HG03575 (cell line): Measurements from ENCODE around the gene NELFCD.
"Not testable (repeated sequence)": the region's sequence is repeated elsewhere in the genome, so short reads cannot be mapped to it uniquely, and the experiment has no call there.

ENCODE experiments used
- ATAC-seq: cut with Tn5 transposase; IDR thresholded peaks from one replicate; pipeline ENCODE4 v1.9.1; 2021; ENCODE audit not compliant: unreplicated experiment, insufficient number of reproducible peaks, low FRiP score; ENCODE audit errors: extremely low read depth

Gene NELFCD

GRCh38 chr20:59004763-59005522, 23.9 kb downstream of the NELFCD start:
- ATAC-seq: peak; percentile 32

- no peak for ATAC-seq
Observed at GRCh38 chr20:59005523-59006166, 24.6 kb downstream of the NELFCD start.

DNA sequence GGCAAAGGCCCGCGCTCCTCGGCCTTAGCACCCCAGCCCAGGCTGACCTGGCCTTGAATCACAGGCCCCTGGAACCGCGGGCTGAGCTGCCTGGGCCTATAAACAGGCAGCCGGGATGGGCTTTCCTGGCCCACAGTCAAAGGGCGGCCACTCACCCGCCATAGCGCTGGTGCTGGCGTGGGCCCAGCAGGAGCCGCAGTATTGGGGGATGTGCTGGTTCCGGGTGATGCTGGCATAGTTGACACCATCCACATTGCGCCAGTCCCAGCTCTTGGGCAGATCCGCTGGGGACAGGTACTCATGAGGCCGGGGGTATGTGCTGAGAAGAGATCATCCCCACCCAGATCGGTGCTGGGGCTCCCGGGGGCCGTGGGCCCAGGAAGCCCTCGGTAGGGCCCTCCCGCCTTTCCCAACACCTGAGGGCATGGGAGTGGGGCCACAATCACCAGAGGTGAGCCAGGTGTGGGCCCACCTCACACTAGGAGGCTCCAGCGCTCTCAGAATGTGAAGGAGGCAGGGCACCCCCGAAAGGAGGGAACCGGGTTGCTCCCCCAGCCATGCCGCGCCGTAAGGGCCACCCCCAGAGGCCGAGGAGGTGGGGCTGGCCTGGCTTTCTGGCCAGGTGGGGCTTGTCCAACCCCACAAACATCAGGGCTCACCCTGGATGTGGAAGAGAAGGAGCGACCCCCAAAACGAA, 25.3 kb downstream of the NELFCD start:
- no peak for ATAC-seq

- ATAC-seq: no peak
Observed at GRCh38 chr20:59006864-59007664, 26.0 kb downstream of the NELFCD start, which contains the start of gene CTSZ. CTSZ (minus strand) TSS chr20:59007254; CDS start chr20:59007128, 126 bp downstream.

DNA sequence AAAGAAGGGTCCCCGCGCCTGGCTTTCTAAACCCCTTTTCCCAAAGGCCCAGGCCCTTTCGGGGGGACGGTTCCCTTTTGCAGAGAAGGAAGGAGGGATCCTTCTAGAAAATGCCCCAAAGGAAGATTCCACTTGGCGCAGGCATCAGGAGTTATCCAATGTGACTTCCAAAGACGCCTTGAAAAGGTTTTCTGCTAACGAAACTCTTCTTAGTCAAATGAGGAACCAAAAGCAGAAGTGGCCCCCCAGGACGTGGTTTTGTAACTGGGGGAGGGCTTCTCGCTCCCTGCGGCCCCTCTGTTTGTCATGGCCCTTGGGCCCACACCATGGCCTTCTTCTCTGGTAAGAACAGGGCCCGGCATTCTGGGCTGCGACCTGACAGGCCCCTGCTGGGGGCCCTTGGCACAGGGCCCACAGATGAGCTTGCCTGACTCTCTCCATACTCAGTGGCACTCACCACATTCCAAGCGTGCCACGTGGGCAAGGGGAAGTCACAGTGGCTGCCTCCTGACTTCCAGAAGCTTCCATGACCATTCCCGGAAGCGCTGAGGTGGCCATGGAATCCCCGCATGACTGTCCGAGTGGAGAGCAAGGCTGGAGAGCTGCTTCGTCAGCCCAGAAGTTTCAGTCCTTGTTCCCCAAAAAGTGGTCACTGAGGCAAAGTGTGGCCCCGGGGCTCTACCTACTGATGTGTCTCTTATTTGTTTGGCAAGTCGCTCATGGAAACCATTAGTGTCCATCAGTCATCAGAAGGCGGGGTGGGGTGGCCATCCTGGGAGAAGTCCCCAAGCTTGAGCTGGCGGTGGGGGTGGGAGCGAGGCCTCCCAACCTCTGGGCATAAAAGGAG, 26.8 kb downstream of the NELFCD start:
- ATAC-seq: no peak

GRCh38 chr20:59008715-59009336, 27.8 kb downstream of the NELFCD start:
- ATAC-seq: no peak

DNA sequence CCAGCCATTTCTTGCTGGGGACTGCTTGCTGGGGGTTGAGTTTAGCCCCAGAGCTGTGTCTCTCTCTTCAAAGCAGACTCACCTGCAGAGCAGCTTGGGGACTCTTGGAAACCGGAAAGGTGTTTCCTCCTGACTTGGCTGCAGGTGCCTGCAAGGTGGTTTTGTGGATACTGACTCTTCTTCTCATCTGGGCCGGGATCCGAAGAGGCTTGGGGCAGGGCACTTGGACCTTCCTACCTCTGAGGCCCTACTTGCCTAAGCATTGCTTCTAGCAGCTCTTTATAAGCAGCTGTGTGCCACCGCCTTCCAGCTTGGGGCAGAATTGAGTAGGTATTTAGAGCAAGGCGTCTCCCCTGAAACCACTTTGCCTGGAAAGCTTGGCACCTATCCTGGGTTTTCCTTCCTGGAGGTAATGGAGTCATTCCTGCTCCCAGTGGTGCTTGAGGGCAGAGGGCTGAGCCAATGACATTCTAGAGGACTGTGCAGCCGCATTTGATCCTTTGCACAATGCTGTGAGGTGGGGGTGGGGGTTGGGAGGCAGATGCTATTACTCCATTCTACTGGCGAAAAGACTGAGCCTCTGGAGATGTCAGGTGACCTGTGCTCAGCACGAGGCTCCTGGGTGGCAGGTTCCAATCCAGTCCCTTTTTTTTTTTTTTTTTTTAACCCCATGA, 29.4 kb downstream of the NELFCD start:
- ATAC-seq: no peak

DNA sequence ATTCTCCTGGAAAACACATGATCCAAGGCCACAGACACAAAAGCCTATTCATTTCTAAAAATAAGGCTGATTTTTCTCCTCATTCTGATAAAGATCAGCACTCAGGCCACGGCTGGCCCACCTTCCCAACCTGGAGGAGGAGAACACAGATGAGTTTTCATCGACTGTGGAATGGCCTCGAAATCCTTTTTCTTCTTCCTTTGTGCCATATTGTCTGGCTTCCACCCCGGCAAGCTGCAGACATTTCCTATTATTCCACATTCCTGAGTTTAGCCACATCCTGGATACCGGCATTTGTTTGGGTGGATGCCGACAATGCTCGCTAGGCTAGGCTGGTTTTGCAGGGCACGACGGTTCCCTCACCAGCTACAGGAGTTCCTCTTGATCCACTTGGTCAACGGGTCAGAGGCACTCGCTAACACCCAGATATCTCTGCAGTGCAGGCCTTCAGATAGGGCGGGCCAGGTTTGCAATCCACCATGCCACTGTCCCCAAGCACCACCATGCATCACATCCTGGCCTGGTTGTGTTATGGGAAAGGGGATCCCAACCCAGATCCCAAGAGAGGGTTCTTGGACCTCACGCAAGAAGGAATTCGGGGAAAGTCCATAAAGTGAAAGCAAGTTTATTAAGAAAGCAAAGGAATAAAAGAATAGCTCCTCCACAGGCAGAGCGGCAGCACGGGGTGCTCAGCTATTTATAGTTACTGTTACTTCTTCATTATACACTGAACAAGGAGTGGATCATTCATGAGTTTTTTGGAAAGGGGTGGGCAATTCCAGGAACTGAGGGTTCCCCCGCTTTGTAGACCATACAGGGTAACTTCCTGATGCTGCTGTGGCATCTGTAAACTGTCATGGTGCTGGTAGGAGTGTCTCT, 30.2 kb downstream of the NELFCD start:
- no peak for ATAC-seq

GRCh38 chr20:59011874-59012157, 30.8 kb downstream of the NELFCD start:
- ATAC-seq: not testable (repeated sequence)

- ATAC-seq: no peak
Observed at GRCh38 chr20:59013031-59013951, 32.2 kb downstream of the NELFCD start.

DNA sequence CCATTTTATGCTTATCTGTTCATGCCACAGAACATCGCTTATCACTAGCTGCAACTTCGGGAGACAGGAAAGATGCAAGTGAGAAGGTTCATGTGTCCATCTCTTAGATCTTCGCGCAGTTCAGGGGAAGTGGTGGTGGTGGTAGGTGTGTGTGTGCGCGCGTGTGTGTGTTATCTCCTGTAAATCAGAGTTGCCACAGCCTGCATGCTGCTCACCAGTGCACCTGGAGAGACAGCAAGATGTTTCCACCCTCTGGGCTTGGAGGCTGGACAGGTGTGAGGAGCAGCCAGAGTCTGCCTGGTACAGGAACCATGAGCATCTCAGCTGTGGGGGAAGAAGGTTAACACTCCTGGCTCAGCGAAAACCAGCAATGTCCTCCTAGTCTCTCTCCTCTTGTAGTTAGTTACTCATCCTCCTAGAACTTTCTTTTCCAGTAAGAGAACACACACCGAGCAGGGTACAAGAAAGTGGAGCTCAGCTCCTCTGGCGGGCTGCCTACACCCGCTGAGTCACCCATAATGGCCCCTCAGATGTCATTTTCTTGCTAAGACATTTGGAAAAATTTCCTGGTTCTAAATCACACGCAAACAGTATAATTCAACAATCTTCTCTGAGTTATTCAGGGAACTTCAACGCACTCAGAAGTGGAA, 33.0 kb downstream of the NELFCD start:
- no peak for ATAC-seq

DNA sequence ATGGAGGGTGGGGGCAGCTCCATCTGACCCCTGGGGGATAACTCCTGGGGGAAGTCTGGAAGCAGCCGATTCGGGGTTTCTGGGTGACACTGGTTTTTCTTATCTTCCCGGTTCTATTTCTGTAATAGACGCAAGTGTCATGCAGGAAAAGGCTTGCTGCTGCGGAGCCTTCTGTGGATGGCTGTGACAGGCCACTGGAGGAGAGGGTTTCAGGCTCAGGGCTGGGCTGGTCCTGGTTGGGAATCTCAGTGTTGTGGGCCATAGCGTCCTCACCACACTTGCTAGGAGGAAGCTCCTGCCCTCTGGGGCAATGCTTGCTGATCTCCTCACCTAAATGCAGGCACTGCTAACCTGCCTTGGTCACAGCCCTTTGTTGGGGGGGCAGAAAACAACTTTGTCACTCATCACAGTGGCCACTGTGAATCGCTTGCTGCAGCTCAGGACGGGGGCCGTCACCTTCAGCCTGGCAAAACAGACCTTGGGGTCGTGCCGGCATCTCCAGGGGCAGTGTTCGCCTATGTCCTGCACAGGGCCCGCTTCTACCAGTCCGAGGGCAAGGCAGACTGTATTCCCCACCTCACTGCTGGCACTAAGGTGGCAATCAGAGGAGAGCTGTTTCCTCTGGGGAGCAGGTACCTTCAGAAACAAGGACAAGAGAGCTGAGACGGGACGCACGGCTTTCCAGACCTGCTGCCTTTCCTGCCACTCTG, 33.8 kb downstream of the NELFCD start:
- ATAC-seq: no peak

GRCh38 chr20:59015411-59015810, 34.4 kb downstream of the NELFCD start:
- no peak for ATAC-seq

GRCh38 chr20:59015812-59016711, 35.0 kb downstream of the NELFCD start:
- ATAC-seq: no peak
